ENCODE data around the gene MACROH2A2. TPM values are rescaled to one million over a fixed set of nuclear protein-coding genes. Genes with fewer than 3 reads are reported as not detected.

Gene MACROH2A2
- total RNA-seq, 2 donors from 2014 or later, result 17.3 to 19.6 TPM

GRCh38 chr10:70063418-70064098 lies 10.9 kb downstream of the MACROH2A2 start:
- H3K27me3 ChIP-seq, result no peaks in the 10 kb centered on the region
- no peak overlapping the region for H3K4me3 ChIP-seq
- H3K9me3 ChIP-seq, result no peaks in the 10 kb centered on the region
- no peaks in the 10 kb centered on the region for H3K36me3 ChIP-seq
- no peaks in the 10 kb centered on the region for H3K4me1 ChIP-seq
- no peak for DNase-seq (ENCODE audit: low spot score)
- H3K27ac ChIP-seq, result no peak overlapping the region
- no peak for TF ChIP-seq CTCF (IDR thresholded peaks at IDR 0.05)

DNA sequence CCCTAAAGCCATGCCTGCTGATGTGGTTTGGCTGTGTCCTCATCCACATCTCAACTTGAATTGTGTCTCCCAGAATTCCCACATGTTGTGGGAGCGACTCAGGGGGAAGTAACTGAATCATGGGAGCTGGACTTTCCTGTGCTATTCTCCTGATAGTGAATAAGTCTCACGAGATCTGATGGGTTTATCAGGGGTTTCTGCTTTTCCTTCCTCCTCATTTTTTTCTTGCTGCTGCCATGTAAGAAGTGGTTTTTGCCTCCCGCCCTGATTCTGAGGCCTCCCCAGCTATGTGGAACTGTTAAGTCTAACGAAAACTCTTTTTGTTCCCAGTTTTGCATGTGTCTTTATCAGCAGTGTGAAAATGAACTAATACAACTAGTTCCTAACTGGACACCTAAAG lies 11.8 kb downstream of the MACROH2A2 start:
- Histone ChIP-seq H3K9me3 (no peaks in the 10 kb centered on the region), H3K27ac (no peak overlapping the region), H3K36me3 (no peaks in the 10 kb centered on the region), H3K4me1 (no peaks in the 10 kb centered on the region), H3K4me3 (no peak overlapping the region), H3K27me3 (no peaks in the 10 kb centered on the region)
- DNase-seq (ENCODE audit: low spot score), result no peak
- no peak for TF ChIP-seq CTCF (IDR thresholded peaks at IDR 0.05)

DNA sequence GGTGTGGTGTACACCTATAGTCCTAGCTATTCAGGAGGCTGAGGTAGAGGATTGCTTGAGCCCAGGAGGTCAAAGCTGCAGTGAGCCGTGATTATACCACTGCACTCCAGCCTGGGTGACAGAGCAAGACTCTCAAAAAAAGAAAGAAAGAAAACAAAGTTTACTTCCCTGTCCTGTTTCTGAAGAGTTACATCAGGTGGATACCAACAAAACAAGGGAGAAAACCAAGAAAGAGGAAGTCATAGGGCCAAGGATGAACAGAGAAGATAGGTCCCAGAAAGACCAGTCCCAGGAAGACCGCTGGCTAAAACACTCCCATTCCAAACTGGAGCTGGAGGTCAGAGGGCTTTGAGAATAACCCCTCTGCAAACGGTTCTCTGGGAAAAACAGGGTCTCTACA lies 13.5 kb downstream of the MACROH2A2 start:
- no peaks in the 10 kb centered on the region for H3K4me1 ChIP-seq
- H3K36me3 ChIP-seq, result no peaks in the 10 kb centered on the region
- no peak for DNase-seq (ENCODE audit: low spot score)
- TF ChIP-seq CTCF (IDR thresholded peaks at IDR 0.05), result no peak
- H3K27ac ChIP-seq, result no peak overlapping the region
- no peaks in the 10 kb centered on the region for H3K9me3 ChIP-seq
- no peak overlapping the region for H3K4me3 ChIP-seq
- H3K27me3 ChIP-seq, result no peaks in the 10 kb centered on the region

- no peaks in the 10 kb centered on the region for H3K36me3 ChIP-seq
- no peak overlapping the region for H3K4me3 ChIP-seq
- H3K4me1 ChIP-seq, result no peaks in the 10 kb centered on the region
- TF ChIP-seq CTCF (IDR thresholded peaks at IDR 0.05), result no peak
- no peaks in the 10 kb centered on the region for H3K27me3 ChIP-seq
- DNase-seq (ENCODE audit: low spot score), result no peak
- H3K9me3 ChIP-seq, result no peaks in the 10 kb centered on the region
- H3K27ac ChIP-seq, result no peak overlapping the region
These were observed 14.9 kb downstream of the MACROH2A2 start for GRCh38 chr10:70067586-70067985.

DNA sequence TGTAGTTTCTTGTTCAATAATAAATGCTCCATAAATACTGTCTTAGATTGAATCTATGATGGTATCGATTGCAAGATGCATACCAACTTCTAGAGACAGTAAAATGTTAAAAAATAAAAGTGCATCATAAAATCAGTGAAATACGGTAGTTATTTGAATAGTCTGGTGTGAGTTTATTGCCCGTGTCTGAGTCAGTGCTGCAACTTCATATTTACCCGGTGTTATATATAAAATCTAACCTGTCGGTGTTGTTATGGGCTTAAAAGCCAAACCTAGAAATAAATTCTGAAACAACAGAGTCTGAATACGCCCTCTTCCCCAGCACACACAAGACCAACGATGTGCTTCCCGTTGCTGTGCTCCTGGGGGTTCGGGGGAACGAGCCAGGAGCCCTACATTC lies 16.3 kb downstream of the MACROH2A2 start:
- no peak for TF ChIP-seq CTCF (IDR thresholded peaks at IDR 0.05)
- H3K4me1 ChIP-seq, result no peaks in the 10 kb centered on the region
- H3K27me3 ChIP-seq, result no peaks in the 10 kb centered on the region
- H3K36me3 ChIP-seq, result no peaks in the 10 kb centered on the region
- DNase-seq (ENCODE audit: low spot score), result no peak
- H3K27ac ChIP-seq, result no peak overlapping the region
- no peak overlapping the region for H3K4me3 ChIP-seq
- no peaks in the 10 kb centered on the region for H3K9me3 ChIP-seq

DNA sequence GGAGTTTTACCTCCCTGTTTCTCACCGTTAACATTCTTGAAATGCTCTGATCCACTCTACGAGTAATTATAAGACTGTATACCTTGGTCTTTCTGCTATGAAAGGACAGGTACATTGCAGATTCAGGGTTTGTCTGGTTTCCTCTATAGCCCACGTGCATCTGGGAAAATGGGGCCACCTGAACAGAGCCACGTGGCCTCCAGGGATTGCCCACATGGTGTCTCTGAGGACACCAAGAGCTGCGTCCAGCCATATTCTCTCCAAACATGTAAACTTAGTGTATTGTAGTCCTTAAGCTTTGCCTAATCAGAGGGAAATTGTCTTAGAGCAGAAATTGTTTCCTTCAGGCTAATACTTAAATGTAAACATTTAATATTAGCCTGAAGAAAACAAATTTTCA lies 16.7 kb downstream of the MACROH2A2 start:
- Histone ChIP-seq H3K4me1 (no peaks in the 10 kb centered on the region), H3K4me3 (no peak overlapping the region), H3K27ac (no peak overlapping the region), H3K36me3 (no peaks in the 10 kb centered on the region), H3K27me3 (no peaks in the 10 kb centered on the region), H3K9me3 (no peaks in the 10 kb centered on the region)
- no peak for DNase-seq (ENCODE audit: low spot score)
- TF ChIP-seq CTCF (IDR thresholded peaks at IDR 0.05), result no peak
